ENCODE results near the gene FKBP1C. TPM values are rescaled to one million over a fixed set of nuclear protein-coding genes. Genes with fewer than 3 reads are reported as not detected.
"Not testable (repeated sequence)": the region's sequence is repeated elsewhere in the genome, so short reads cannot be mapped to it uniquely, and the experiment has no call there.

Gene FKBP1C
- total and polyA plus RNA-seq, 2 of the 4 experiments (the other 2 are of a cell fraction) = 0.72 to 3.1 TPM

GRCh38 chr6:63230511-63230910 lies 19.2 kb downstream of the FKBP1C start:
- H4K20me1 ChIP-seq (ENCODE audit: insufficient read depth, low read length); H3K36me3 ChIP-seq (ENCODE audit: control insufficient read depth, insufficient read depth, low read length); BruUV-seq (replicated peaks); H4K8ac ChIP-seq (ENCODE audit: low read depth in 2 of 2, low read length in 2 of 2); dilution Hi-C loops (cut with HindIII; ENCODE audit: low sequenced_read_pairs, unreplicated experiment); H3K9ac ChIP-seq (ENCODE audit: low read depth, low read length); H2AK5ac ChIP-seq (ENCODE audit: low read depth, low read length); H3K18ac ChIP-seq (ENCODE audit: low read depth, low read length); H2AK9ac ChIP-seq (replicated peaks; ENCODE audit: low read depth, low read length, poor library complexity); H3K9me3 ChIP-seq (ENCODE audit: control insufficient read depth, insufficient read depth, low read length); H4K5ac ChIP-seq (ENCODE audit: low read depth, low read length); H2BK120ac ChIP-seq (ENCODE audit: low read depth, low read length); H3K4me2 ChIP-seq (ENCODE audit: low read depth, low read length); intact Hi-C loops (cut with micrococcal nuclease); H3K4me3 ChIP-seq (ENCODE audit: insufficient read depth, low read depth, low read length); H3K27ac ChIP-seq (ENCODE audit: insufficient read depth, low read length); H3K14ac ChIP-seq (replicated peaks; ENCODE audit: low read depth, low read length); H2BK5ac ChIP-seq (ENCODE audit: low read depth, low read length, poor library complexity, severe bottlenecking); H3K56ac ChIP-seq (ENCODE audit: extremely low read depth, insufficient read depth, low read length); H4K91ac ChIP-seq (ENCODE audit: insufficient read depth, low read depth, low read length); POLR2A ChIA-PET (ENCODE audit: unreplicated experiment); H3K79me1 ChIP-seq (ENCODE audit: low read depth in 1 of 2, low read length in 2 of 2); H3K27me3 ChIP-seq (ENCODE audit: control insufficient read depth, insufficient read depth, low read length); H2BK15ac ChIP-seq (ENCODE audit: low read depth, low read length); CTCF ChIA-PET; in situ Hi-C loops (cut with MboI; ENCODE audit: low sequenced_read_pairs); H3K9me1 ChIP-seq (ENCODE audit: insufficient read depth, low read length); H3K23ac ChIP-seq (ENCODE audit: low read depth, low read length); ATAC-seq (ENCODE audit: low read depth); H3K4ac ChIP-seq (ENCODE audit: low read depth, low read length); H2BK20ac ChIP-seq (ENCODE audit: low read depth, low read length); H3K4me1 ChIP-seq (ENCODE audit: control insufficient read depth, insufficient read depth, low read length); H2AFZ ChIP-seq (replicated peaks; ENCODE audit: low read length, poor library complexity); DNase-seq: not testable (repeated sequence)
- WGBS, 2 experiments (ENCODE audit: extremely low coverage in 2 of 2, insufficient read length in 1 of 2) = 80% methylated on average over 1 of the region's 12 CpGs; no CpG with 5 or more reads in 1 of the 2 experiments
